Stimulated activated CD4-positive, alpha-beta T cell treated with anti-CD3 and anti-CD28 coated beads, TNF-alpha, amount 100 ng/mL, for 24 hours (primary cell): ENCODE measurements around the gene WDFY3.
"Not testable (repeated sequence)": the region's sequence is repeated elsewhere in the genome, so short reads cannot be mapped to it uniquely, and the experiment has no call there.

Experiments
- DNase-seq, 3 experiments: peaks; one replicate each; pipeline ENCODE4 v3.0.0-alpha.2; 2020; ENCODE audit warnings: low read depth in 3 of 3

Gene WDFY3

DNA sequence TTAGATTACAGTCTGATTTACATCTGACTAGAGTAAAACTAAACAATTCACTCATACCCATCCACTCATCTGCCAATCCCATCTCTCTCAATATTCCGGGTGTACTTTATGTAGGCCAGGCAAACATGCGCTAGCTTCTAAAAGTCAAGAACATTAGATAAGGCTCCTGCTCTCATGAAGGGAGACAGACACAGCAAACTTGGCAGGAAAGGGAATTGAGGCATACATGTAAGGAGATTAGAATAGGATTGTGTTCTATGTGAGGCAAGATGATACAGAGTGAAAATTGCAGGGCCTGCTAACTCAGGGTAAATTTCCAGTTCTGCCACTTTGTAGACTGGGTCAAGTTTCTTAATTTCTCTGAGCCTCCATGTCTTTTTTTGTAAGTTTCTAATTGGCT, 247.8 kb downstream of the WDFY3 start:
- no peak for DNase-seq

DNA sequence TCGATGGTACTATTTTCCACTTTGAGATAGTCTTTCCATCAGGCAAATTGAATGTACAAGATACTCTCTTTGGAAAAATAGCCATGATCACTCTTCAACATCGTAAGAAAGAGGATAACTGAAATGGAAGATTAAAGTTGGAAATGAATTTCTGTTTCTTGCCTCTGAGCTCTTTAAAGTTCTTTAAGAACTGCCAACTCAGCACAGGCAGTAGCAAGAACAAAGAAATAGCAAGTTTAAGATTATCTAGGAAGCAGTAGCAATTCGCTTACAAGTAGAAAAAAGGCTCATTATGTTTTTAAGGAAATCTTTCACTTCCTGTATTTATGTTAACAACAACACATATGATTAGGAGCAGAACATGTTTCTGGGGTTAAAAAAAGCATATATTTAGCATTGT, 255.9 kb downstream of the WDFY3 start:
- DNase-seq = no peak

- DNase-seq = no peak
These were observed 257.9 kb downstream of the WDFY3 start for GRCh38 chr4:84708406-84709135.

DNA sequence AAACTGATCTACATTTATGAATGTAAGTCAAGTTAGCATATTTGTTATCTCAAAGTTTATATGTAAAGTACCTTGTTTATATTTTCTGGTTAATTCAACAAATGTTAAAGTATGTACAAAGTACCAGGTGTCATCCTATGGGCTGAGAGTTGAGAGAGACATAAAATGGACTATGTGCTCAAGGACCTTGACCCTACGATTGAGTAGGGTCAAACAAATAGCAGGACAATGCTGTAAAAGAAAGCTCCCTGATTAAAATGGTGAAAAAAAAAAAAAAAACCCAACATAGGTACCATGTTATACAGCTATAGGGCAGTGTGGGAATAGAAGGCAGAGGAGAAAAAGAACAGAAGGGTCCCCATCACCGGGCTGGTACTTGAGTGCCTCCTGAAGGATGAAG, 260.2 kb downstream of the WDFY3 start:
- no peak for DNase-seq

DNA sequence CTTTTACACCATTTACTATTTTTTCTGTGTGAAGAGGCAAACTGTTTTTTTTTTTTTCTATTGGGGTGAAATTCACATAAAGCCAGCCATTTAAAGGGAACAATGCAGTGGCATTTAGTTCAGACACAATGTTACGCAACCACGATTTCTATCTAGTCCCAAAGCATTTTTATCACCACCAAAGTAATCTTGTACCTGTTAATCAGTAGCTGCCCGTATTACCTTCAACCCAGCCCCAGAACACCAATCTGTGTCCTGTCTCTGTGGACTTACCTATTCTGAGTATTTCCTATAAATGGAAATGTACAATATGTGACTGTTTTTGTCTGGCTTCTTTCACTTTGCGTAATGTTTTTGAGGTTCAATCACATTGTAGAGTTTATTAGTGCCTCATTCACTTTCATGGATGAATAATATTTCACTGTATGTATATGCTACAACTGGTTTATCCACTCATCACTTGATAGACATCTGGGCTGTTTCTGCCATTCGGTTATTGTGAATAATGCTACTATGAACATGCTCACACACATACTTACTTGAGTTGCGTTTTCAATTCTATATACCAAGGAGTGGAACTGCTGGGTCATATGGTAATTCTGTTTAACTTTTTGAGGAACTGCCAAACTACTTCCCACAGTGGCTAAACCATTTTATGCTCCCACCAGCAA, 267.4 kb downstream of the WDFY3 start:
- DNase-seq = no peak

DNA sequence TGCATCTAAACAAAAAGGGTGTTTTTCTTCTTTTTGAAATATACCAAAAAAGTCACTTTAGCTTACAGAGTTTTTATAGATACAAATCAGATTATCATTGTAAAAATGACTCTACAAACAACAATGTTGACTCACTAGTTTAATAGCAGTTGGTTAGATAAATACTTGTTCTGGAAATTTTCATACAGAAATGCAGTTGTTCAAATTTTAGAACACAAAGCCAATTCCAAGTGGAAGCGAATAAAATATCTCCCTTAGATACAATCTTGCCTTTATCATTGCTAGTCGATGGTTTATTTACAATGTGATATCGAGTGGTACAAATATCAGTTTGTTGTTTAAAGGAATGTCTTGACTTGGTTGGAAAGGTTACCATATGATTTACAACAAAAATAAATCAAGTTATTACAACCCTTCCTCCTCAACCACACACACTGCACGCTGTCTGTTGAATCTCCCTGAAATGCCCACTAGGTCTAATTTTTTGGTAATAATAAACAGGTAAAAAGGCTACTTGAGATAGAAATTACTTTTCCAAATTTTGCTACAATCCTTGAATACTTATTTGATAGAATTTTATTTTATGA, 268.8 kb downstream of the WDFY3 start:
- DNase-seq = no peak

- DNase-seq = no peak
These were observed 269.3 kb downstream of the WDFY3 start for GRCh38 chr4:84697159-84697558.

DNA sequence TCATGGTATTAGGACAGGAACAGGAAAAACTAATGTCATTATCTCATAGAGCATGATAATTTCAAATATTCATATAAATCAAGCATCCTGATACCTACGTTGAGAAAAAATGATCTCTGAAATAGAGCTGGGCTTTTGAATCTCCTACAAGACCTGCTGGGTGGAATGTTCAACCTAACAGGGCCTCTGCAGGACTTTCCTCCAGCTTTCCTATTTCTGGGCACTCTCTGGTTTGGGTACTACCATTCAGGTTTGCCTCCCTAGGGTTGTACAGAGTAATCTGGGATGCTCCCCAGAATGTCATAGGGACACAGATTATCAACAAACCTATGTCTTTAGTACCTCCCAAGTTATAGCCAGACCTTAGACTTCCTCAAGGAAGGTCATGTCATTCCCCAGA, 274.7 kb downstream of the WDFY3 start:
- no peak for DNase-seq

DNA sequence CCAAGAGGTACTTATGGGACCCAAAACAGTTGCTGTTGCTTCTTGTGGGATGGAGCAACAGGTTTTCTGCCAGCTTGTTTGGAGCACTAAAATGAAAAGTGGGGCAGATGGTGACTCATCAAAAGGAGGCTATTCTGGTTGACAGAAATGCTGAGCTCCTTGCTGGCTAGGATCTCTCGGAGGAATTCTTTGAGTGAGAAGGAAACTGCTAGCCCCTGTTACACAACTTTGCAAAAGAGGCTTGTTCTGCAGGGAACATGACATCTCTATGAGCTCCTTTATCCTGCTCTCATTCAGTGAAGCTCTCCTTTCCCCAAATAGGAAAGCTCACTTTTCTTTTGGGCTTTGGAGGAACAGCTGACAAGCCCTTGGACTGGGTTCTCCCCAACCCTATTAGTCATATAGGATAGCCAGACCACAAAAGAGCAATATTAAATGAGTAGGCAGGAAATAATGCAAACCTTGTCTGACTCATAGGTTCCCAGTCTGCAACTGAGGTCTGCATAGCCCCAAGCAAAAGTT, 275.3 kb downstream of the WDFY3 start:
- DNase-seq = no peak

DNA sequence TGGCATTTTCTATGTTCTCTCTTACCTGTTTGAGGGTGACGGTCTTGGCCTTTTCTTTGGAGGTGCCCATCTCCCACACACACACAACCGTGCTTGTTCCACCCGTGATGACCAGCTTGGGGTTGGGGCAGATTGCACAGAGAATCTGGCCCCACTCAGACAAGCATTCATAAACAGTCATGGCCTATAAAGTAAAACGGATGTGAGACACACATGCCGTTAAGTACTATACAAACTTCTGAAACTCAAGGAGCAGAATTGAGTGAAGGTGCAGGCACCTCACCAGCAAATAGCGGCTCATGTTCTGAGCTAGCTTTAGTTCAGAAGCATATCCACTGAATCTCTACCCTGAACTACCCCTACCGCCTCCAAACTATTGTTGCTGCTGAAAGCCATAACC, 276.0 kb downstream of the WDFY3 start:
- no peak for DNase-seq

- DNase-seq = no peak
These were observed 277.3 kb downstream of the WDFY3 start for GRCh38 chr4:84689197-84689596.

DNA sequence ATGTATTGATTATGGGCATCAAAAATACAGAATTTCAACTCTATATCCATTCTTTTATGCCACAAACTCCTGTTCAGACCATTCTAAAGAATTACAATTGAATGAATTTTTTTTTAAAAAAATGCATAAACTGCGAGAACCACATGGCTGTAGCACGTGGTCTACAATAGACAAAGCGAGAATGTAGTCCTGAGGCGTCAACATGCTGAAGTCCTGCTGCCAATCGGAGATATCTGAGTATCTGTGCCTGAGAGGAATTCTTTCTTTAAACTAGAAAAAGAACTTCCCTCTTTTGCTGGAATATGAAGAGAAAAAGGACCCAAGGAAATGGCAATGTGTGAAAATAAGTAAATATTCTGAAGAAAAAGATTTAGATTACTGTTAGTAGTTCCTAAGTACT, 277.9 kb downstream of the WDFY3 start:
- no peak for DNase-seq

DNA sequence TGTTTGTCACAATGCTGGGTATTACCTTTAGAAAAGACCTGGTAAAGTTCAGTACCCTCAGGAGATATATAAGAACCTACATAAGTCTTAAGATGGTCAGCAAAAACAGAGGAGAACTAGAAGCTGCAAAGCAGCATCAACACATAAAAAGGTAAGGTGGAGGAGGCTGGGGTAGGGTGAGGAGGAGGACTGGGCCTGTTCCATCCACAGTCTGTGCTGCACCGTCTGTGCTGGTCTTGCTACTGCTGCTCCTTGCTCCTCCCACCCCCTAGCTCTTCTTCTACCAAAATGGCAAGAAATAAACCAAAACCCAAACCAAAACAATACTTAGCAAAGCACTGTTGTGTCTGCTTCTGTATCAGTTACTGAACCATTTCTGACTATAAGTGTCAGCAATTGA, 281.4 kb downstream of the WDFY3 start:
- no peak for DNase-seq

GRCh38 chr4:84684361-84684760, 282.1 kb downstream of the WDFY3 start:
- DNase-seq = no peak

DNA sequence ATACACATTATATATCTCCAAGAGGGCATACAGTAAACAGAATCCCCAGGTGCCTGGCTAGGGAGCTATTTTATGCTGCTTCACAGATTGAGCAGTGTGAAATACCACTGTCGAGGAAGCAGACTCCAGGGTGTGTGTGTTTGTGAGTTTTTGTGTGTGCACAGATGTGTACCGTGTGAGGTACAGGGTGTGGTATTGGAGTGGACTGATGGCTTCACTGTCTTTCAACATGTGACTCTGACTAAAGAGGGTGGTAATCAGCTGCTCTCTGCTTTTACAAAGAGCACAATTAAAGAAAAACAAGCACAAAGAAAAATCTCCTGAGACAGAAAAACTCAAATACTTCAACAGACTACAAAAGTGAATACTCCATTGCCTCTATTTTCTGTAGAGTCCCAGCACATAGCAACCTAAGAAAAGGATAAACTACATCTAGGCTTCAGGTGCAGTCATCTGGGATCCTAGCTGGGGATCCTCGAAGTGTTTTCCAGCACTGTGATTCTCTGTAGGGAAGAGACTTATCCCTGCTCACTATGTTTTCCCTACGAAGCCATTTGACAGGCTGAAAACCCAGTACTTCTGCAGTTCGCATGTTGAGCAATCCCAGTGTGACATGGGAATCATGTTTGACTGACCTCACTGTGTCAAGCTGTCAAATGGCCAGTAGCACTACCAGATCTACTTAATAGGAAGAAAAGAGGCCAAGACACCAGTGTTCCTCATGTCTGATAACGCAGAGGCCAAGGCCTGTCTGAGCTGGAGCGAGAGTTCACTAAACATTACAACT, 283.2 kb downstream of the WDFY3 start:
- no peak for DNase-seq

GRCh38 chr4:84682661-84683060, 283.8 kb downstream of the WDFY3 start:
- not testable (repeated sequence) for DNase-seq

DNA sequence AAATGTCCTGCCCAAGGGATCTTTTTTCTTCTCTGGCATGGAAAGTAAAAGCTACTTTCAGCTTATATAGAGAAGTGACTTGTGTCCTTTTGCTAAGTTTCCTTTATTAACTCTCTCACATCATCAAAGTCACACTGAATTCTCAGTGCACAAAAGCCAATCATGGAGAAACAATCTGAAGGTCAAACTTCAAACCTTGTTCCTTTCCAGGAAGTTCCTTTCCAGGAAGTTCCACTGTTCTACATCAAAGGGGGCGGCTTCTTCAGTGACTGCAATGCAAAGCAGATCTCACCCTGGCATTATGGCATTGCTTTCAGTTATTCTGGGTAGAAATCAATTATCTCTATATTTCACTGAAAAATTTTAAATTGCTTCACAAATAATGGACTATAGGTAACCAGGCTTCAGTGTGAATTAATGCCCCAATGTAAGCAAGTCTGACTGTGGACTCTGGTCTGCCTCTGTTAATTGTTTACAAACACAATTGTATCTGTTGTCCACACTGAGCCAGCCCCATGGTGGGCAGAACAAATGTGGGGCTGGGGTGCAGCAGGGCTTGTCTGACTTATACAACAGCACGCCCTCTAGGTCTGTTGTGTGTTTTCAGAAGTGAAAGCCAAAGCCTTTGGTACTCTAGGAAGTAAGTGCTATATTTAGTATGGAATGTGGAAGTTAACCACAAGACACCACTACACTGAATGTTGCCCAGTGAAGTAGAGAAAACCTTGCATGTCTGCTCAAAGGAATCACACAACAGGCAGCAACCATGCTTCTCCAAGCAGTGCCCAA, 284.8 kb downstream of the WDFY3 start:
- DNase-seq = no peak

DNA sequence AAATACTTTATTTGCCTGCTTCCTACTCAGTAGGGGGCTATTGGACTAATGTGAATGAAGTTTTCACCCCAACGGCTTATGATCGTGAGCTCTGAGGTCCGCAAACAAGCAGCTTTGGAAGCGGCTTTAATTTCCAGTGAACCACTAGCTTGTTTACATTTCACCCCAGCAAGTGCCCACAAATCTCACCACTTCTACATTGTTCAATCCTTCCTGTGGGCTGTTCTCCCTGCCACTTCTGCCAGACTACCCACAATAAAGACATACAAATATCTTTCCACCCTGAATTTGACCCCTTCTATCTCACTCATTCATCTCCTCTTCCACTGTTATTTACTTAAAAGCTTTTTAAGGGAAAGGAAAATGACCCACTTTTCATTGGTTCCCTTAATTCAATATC, 285.5 kb downstream of the WDFY3 start:
- DNase-seq = no peak

- DNase-seq = no peak
These were observed 287.3 kb downstream of the WDFY3 start for GRCh38 chr4:84678976-84679744.

DNA sequence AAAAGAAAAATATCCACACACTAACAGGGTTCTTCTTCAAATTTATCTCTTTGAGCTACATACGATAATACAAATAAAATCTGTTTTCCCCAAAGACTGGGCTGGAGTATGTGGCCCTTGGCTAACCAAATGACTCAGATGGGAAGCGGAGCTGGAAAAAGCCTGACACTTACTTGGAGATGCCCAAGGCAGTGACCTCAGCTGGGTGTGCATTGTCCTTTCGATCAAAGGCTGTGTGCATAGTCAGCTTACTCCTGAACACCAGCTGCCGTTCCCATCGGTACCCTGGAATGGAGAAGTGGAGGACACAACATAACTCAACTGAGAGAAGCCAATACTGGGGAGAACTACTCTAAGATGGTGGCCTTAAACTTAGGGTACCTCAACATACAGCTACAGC, 288.5 kb downstream of the WDFY3 start:
- no peak for DNase-seq

- no peak for DNase-seq
These were observed 289.4 kb downstream of the WDFY3 start for GRCh38 chr4:84677093-84677492.
